Measurements from ENCODE around the gene MROH9. TPM values are rescaled to one million over a fixed set of nuclear protein-coding genes. Genes with fewer than 3 reads are reported as not detected.
A peak's percentile ranks its signal among the peaks of the same experiment; 100 is the strongest.

MROH9 gene
- total RNA-seq, 4 donors from 2014 or later = 0.69 TPM; not detected in 3

GRCh38 chr1:170927955-170928840 is 7.1 kb upstream of the MROH9 start:
- H3K4me1 ChIP-seq = no peaks in the 10 kb centered on the region
- DNase-seq = no peak
- no peaks in the 10 kb centered on the region for H3K27me3 ChIP-seq
- no peak for TF ChIP-seq POLR2A (IDR thresholded peaks at IDR 0.05)
- TF ChIP-seq CTCF (IDR thresholded peaks at IDR 0.05) = no peak
- H3K36me3 ChIP-seq = no peaks in the 10 kb centered on the region
- peak overlapping the region; percentile 71 to 72 for H3K27ac ChIP-seq
- no peak overlapping the region for H3K4me3 ChIP-seq
- H3K9me3 ChIP-seq = no peaks in the 10 kb centered on the region
- intact Hi-C loops (cut with DNase I; ENCODE audit: low total_unique reads) = no loop called here

GRCh38 chr1:170929412-170929834 is 5.9 kb upstream of the MROH9 start:
- Histone ChIP-seq H3K9me3 (no peaks in the 10 kb centered on the region), H3K4me3 (no peak overlapping the region), H3K27me3 (no peaks in the 10 kb centered on the region), H3K4me1 (no peaks in the 10 kb centered on the region), H3K27ac (peak overlapping the region; percentile 71 to 72), H3K36me3 (no peaks in the 10 kb centered on the region)
- TF ChIP-seq CTCF (IDR thresholded peaks at IDR 0.05) = no peak
- no peak for TF ChIP-seq POLR2A (IDR thresholded peaks at IDR 0.05)
- DNase-seq = no peak
- intact Hi-C loops (cut with DNase I; ENCODE audit: low total_unique reads) = no loop called here

- H3K27me3 ChIP-seq = no peaks in the 10 kb centered on the region
- DNase-seq = peak; percentile 20 to 35
- intact Hi-C loops (cut with DNase I; ENCODE audit: low total_unique reads) = no loop called here
- H3K36me3 ChIP-seq = no peaks in the 10 kb centered on the region
- TF ChIP-seq POLR2A (IDR thresholded peaks at IDR 0.05) (no peak), CTCF (IDR thresholded peaks at IDR 0.05) (peak; percentile 56 to 67 (median 61))
- no peaks in the 10 kb centered on the region for H3K9me3 ChIP-seq
- no peaks in the 10 kb centered on the region for H3K4me1 ChIP-seq
- peak overlapping the region; percentile 71 to 72 for H3K27ac ChIP-seq
- no peak overlapping the region for H3K4me3 ChIP-seq
These were observed 5.3 kb upstream of the MROH9 start for GRCh38 chr1:170929835-170930554.

- TF ChIP-seq CTCF (IDR thresholded peaks at IDR 0.05) (no peak), POLR2A (IDR thresholded peaks at IDR 0.05) (no peak)
- DNase-seq = no peak
- H3K9me3 ChIP-seq = no peaks in the 10 kb centered on the region
- H3K4me3 ChIP-seq = no peak overlapping the region
- H3K27me3 ChIP-seq = no peaks in the 10 kb centered on the region
- H3K27ac ChIP-seq = no peak overlapping the region
- no peaks in the 10 kb centered on the region for H3K4me1 ChIP-seq
- no peaks in the 10 kb centered on the region for H3K36me3 ChIP-seq
- intact Hi-C loops (cut with DNase I; ENCODE audit: low total_unique reads) = no loop called here
These were observed 3.7 kb upstream of the MROH9 start for GRCh38 chr1:170931650-170932049.

GRCh38 chr1:170932236-170932635 is 3.1 kb upstream of the MROH9 start:
- Histone ChIP-seq H3K4me3 (no peak overlapping the region), H3K36me3 (no peaks in the 10 kb centered on the region), H3K27ac (no peak overlapping the region), H3K4me1 (no peaks in the 10 kb centered on the region), H3K9me3 (no peaks in the 10 kb centered on the region), H3K27me3 (no peaks in the 10 kb centered on the region)
- DNase-seq = no peak
- intact Hi-C loops (cut with DNase I; ENCODE audit: low total_unique reads) = no loop called here
- TF ChIP-seq CTCF (IDR thresholded peaks at IDR 0.05) (no peak), POLR2A (IDR thresholded peaks at IDR 0.05) (no peak)
